H9 (cell line): Measurements from ENCODE around the gene DMD. TPM values are rescaled to one million over a fixed set of nuclear protein-coding genes. Genes with fewer than 3 reads are reported as not detected.

Experiments
- DNase-seq: peaks from one replicate; pipeline ENCODE4 v3.0.0-alpha.2; 2017
- H2AFZ ChIP-seq: one replicate; pipeline ENCODE4 v1.6.1; 2013; ENCODE audit warnings: mild to moderate bottlenecking, low read length, control low read depth, moderate library complexity
- H2AK5ac ChIP-seq: 2 replicates; pipeline ENCODE4 v1.6.1; 2013; ENCODE audit warnings: low read length, control low read depth, mixed read lengths; ENCODE audit not compliant: insufficient read length
- H2BK120ac ChIP-seq: one replicate; pipeline ENCODE4 v1.6.1; 2013; ENCODE audit warnings: low read depth, mild to moderate bottlenecking, low read length, control low read depth, inconsistent platforms; ENCODE audit not compliant: poor library complexity, severe bottlenecking
- H2BK12ac ChIP-seq: 2 replicates; pipeline ENCODE4 v1.6.1; 2013; ENCODE audit warnings: low read length, control low read depth, mixed read lengths, low read depth; ENCODE audit not compliant: insufficient read length
- H2BK15ac ChIP-seq: 2 replicates; pipeline ENCODE4 v1.6.1; 2013; ENCODE audit warnings: low read depth, low read length, control low read depth
- H2BK20ac ChIP-seq: one replicate; pipeline ENCODE4 v1.6.1; 2013; ENCODE audit warnings: low read depth, mild to moderate bottlenecking, low read length, control low read depth, inconsistent platforms; ENCODE audit not compliant: poor library complexity, severe bottlenecking
- H2BK5ac ChIP-seq: 2 replicates; pipeline ENCODE4 v1.6.1; 2013; ENCODE audit warnings: low read length, control low read depth, mixed read lengths; ENCODE audit not compliant: insufficient read length
- H3K14ac ChIP-seq: 2 replicates; pipeline ENCODE4 v1.6.1; 2013; ENCODE audit warnings: low read length, control low read depth; ENCODE audit not compliant: insufficient read depth
- H3K18ac ChIP-seq: 2 replicates; pipeline ENCODE4 v1.6.1; 2013; ENCODE audit warnings: low read depth, mild to moderate bottlenecking, mixed read lengths, low read length, control low read depth; ENCODE audit not compliant: insufficient read length
- H3K23ac ChIP-seq: 2 replicates; pipeline ENCODE4 v1.6.1; 2013; ENCODE audit warnings: low read length, control low read depth, mixed read lengths, low read depth; ENCODE audit not compliant: insufficient read length
- H3K23me2 ChIP-seq: 2 replicates; pipeline ENCODE4 v1.6.1; 2013; ENCODE audit warnings: low read depth, mild to moderate bottlenecking, mixed read lengths, low read length, control low read depth; ENCODE audit not compliant: insufficient read length, poor library complexity, severe bottlenecking
- H3K27ac ChIP-seq: 2 replicates; pipeline ENCODE4 v1.5.1; 2013; ENCODE audit warnings: low read length, control low read depth, mixed read lengths, low read depth; ENCODE audit not compliant: insufficient read length
- H3K27me3 ChIP-seq: 2 replicates; pipeline ENCODE4 v1.6.1; 2013; ENCODE audit warnings: low read length, control low read depth, inconsistent platforms; ENCODE audit not compliant: insufficient read depth
- H3K4ac ChIP-seq: 2 replicates; pipeline ENCODE4 v1.6.1; 2013; ENCODE audit warnings: low read depth, mild to moderate bottlenecking, control low read depth, inconsistent platforms, low read length, moderate library complexity
- H3K4me1 ChIP-seq: 2 replicates; pipeline ENCODE4 v1.6.1; 2013; ENCODE audit warnings: low read length, control low read depth, inconsistent platforms; ENCODE audit not compliant: insufficient read depth
- H3K4me2 ChIP-seq: 2 replicates; pipeline ENCODE4 v1.6.1; 2013; ENCODE audit warnings: low read length, control low read depth, mixed read lengths; ENCODE audit not compliant: insufficient read length, insufficient read depth
- H3K56ac ChIP-seq: 2 replicates; pipeline ENCODE4 v1.6.1; 2013; ENCODE audit warnings: low read depth, mild to moderate bottlenecking, mixed read lengths, low read length, control low read depth; ENCODE audit not compliant: insufficient read length
- H3K79me1 ChIP-seq: 2 replicates; pipeline ENCODE4 v1.6.1; 2013; ENCODE audit warnings: low read depth, mild to moderate bottlenecking, moderate library complexity, low read length, control low read depth, inconsistent platforms; ENCODE audit not compliant: insufficient read depth, poor library complexity, severe bottlenecking
- H3K79me2 ChIP-seq: 2 replicates; pipeline ENCODE4 v1.6.1; 2013; ENCODE audit warnings: low read length, control low read depth, inconsistent platforms; ENCODE audit not compliant: insufficient read depth
- H3K9ac ChIP-seq: 2 replicates; pipeline ENCODE4 v1.6.1; 2013; ENCODE audit warnings: low read length, control low read depth, mixed read lengths; ENCODE audit not compliant: insufficient read length; ENCODE audit errors: extremely low read depth
- H3K9me3 ChIP-seq: one replicate; pipeline ENCODE4 v1.6.1; 2013; ENCODE audit warnings: low read depth, low read length, inconsistent platforms; ENCODE audit not compliant: control insufficient read depth
- H3T11ph ChIP-seq: one replicate; pipeline ENCODE4 v1.6.1; 2013; ENCODE audit warnings: mild to moderate bottlenecking, low read length, control low read depth, inconsistent platforms
- H4K20me1 ChIP-seq: one replicate; pipeline ENCODE4 v1.6.1; 2013; ENCODE audit not compliant: control insufficient read depth, insufficient read length, insufficient read depth
- H4K5ac ChIP-seq: 2 replicates; pipeline ENCODE4 v1.6.1; 2013; ENCODE audit warnings: low read depth, mild to moderate bottlenecking, mixed read lengths, low read length, control low read depth; ENCODE audit not compliant: insufficient read length
- H4K8ac ChIP-seq: replicated peaks from 2 replicates; pipeline ENCODE4 v1.6.1; 2013; ENCODE audit warnings: low read length, control low read depth, mixed read lengths, low read depth; ENCODE audit not compliant: insufficient read length
- H4K91ac ChIP-seq: 2 replicates; pipeline ENCODE4 v1.6.1; 2013; ENCODE audit warnings: low read depth, mild to moderate bottlenecking, moderate library complexity, mixed read lengths, low read length, control low read depth; ENCODE audit not compliant: insufficient read length
- H3K27ac Mint-ChIP-seq, 3 experiments: 2 replicates in 2 of 3; 3 replicates in 1 of 3; pipeline ENCODE4 v1.8.0; 2020 to 2021; ENCODE audit warnings: mixed read lengths in 3 of 3, mild to moderate bottlenecking in 1 of 3, moderate library complexity in 1 of 3
- H3K27me3 Mint-ChIP-seq: 2 replicates; pipeline ENCODE4 v1.8.0; 2021; ENCODE audit warnings: low read depth, mild to moderate bottlenecking, moderate library complexity, mixed read lengths
- H3K36me3 Mint-ChIP-seq, 3 experiments: 2 replicates in 2 of 3; 3 replicates in 1 of 3; pipeline ENCODE4 v1.8.0; 2020 to 2021; ENCODE audit warnings: low read depth in 3 of 3, mixed read lengths in 3 of 3; ENCODE audit not compliant: insufficient read depth in 1 of 3
- H3K4me1 Mint-ChIP-seq, 2 experiments: 2 replicates each; pipeline ENCODE4 v1.8.0; 2020; ENCODE audit warnings: mixed read lengths in 2 of 2
- H3K4me3 Mint-ChIP-seq, 2 experiments: 2 replicates in 1 of 2; 3 replicates in 1 of 2; pipeline ENCODE4 v1.8.0; 2020 to 2021; ENCODE audit warnings: mild to moderate bottlenecking in 2 of 2, mixed read lengths in 2 of 2, moderate library complexity in 1 of 2
- H3K9me3 Mint-ChIP-seq, 2 experiments: 2 replicates in 1 of 2; 3 replicates in 1 of 2; pipeline ENCODE4 v1.8.0; 2020; ENCODE audit warnings: mild to moderate bottlenecking in 2 of 2, mixed read lengths in 2 of 2, moderate library complexity in 1 of 2
- WGBS: extraction: QIAGEN DNeasy Blood & Tissue Kit; methylation state at CpG from one replicate; pipeline ENCODE4 v1.1.7; 2013; ENCODE audit warnings: missing lambda C conversion rate, low lambda C conversion rate, mixed read lengths; ENCODE audit not compliant: insufficient read length; ENCODE audit errors: extremely low coverage; 5-methylcytosine and 5-hydroxymethylcytosine counted together
- total RNA-seq: library from RNA; stranded (reverse); gene quantifications from 2 replicates; pipeline ENCODE4 v1.2.1, GENCODE V29; 2021
- TF ChIP-seq, protein P1 (sequence below): fragments of 200-600 bp; sonication (generic); conservative IDR thresholded peaks from 3 replicates; pipeline ENCODE4 v1.8.0; 2021; ENCODE audit warnings: antibody characterized with exemption, mild to moderate bottlenecking

The DMD gene
- total RNA-seq, 1 experiment from 2014 or later = 3.8 TPM

DNA sequence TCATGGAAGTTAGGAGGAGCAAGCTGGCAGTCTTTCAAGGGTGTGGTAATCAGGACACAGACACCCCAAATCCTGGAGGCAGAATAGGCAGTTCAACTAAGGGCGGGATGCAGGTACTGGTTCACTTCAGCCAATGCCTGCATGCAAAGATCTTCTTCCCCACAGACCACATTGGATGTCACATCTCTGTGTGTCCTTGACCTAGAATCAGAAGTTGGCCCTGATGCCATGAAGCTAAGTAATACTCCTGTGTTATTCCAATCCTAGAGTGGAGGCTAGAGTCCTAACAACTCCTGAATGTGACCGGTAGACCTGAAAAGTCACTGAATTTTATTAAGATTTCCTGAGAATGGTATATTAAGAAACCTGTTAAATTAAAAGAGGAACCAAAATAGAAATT is 165.5 kb downstream of the DMD start:
- Histone ChIP-seq H3K79me2 (no peaks in the 10 kb centered on the region), H4K8ac (no peak overlapping the region), H3K23me2 (no peaks in the 10 kb centered on the region), H3K27me3 (no peaks in the 10 kb centered on the region), H2BK120ac (no peak overlapping the region), H2AK5ac (no peak overlapping the region), H3K56ac (no peak overlapping the region), H3K14ac (no peak overlapping the region), H4K20me1 (no peaks in the 10 kb centered on the region), H3K4me2 (no peak overlapping the region), H3T11ph (no peak overlapping the region), H2BK20ac (no peak overlapping the region), H3K4me1 (no peaks in the 10 kb centered on the region), H2BK12ac (no peak overlapping the region), H3K79me1 (no peaks in the 10 kb centered on the region), H3K9me3 (peaks cover 9% of the 10 kb centered on the region), H3K4ac (no peak overlapping the region), H2AFZ (no peak overlapping the region), H4K91ac (no peak overlapping the region), H3K9ac (no peak overlapping the region), H3K23ac (no peak overlapping the region), H4K5ac (no peak overlapping the region), H3K27ac (no peak overlapping the region), H2BK5ac (no peak overlapping the region), H3K18ac (no peak overlapping the region), H2BK15ac (no peak overlapping the region)
- Mint-ChIP-seq H3K4me3 (no peak overlapping the region), H3K36me3 (peaks cover 0 to 14% (median 10%) of the 10 kb centered on the region in 3 experiments; a peak in 5 of 7 replicates), H3K27me3 (no peaks in the 10 kb centered on the region), H3K9me3 (peaks cover 19 to 33% of the 10 kb centered on the region in 2 experiments), H3K4me1 (peaks cover 11 to 16% of the 10 kb centered on the region in 2 experiments; a peak in 3 of 4 replicates), H3K27ac (0 out of 7 replicates have a peak overlapping the region, but pooled peaks of 1 of the 3 experiments have one; percentile 23)
- TF ChIP-seq, protein P1, sequence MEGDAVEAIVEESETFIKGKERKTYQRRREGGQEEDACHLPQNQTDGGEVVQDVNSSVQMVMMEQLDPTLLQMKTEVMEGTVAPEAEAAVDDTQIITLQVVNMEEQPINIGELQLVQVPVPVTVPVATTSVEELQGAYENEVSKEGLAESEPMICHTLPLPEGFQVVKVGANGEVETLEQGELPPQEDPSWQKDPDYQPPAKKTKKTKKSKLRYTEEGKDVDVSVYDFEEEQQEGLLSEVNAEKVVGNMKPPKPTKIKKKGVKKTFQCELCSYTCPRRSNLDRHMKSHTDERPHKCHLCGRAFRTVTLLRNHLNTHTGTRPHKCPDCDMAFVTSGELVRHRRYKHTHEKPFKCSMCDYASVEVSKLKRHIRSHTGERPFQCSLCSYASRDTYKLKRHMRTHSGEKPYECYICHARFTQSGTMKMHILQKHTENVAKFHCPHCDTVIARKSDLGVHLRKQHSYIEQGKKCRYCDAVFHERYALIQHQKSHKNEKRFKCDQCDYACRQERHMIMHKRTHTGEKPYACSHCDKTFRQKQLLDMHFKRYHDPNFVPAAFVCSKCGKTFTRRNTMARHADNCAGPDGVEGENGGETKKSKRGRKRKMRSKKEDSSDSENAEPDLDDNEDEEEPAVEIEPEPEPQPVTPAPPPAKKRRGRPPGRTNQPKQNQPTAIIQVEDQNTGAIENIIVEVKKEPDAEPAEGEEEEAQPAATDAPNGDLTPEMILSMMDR = no peak
- WGBS = no CpG with 5 or more reads among the region's 2 CpGs
- no peak for DNase-seq
